ENCODE measurements around the gene MOXD1.
"Not testable (repeated sequence)": the region's sequence is repeated elsewhere in the genome, so short reads cannot be mapped to it uniquely, and the experiment has no call there.

Gene MOXD1

DNA sequence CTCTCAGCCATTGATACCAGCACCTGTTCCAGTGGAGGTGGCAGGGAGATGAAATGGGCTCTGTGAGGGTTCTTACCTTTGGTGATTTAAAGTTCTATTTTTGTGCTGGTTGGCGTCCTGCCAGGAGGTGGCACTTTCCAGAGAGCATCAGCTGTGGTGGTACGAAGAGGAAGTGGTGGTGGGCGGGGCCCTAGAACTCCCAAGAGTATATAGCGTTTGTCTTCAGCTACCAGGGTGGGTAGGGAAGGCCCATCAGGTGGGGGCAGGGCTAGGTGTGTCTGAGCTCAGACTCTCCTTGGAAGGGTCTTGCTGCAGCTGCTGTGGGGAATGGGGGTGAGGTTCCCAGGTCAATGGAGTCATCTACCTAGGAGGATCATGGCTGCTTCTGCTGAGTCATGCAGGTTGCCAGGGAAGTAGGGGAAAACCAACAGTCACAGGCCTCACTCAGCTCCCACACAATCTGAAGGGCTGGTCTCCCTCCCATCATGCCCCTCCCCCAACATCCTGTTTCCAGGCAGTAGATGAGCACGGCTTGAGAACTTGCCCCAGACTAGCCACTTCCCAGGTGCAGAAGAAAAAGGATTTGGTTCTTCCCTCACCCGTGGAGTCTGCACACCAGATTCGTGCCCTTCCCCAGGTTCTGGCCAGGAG, 46.6 kb downstream of the MOXD1 start:
- peak; percentile 5 to 17 for DNase-seq (ENCODE audit: low read depth in 2 of 2)

DNA sequence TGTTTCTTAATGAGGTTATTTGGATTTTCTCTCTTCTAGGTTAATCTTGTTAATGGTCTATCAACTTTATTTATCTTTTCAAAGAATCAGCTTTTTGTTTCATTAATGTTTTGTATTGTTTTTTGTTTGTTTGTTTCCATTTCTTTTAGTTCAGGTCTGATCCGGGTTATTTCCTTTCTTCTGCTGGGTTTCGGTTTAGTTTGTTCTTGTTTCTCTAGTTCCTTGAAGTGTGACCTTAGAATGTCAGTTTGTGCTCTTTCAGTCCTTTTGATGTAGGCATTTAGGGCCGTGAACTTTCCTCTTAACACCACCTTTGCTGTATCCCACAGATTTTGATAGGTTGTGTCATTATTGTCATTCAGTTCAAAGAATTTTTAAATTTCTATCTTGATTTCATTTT, 49.3 kb downstream of the MOXD1 start:
- DNase-seq (ENCODE audit: low read depth in 2 of 2): not testable (repeated sequence)

DNA sequence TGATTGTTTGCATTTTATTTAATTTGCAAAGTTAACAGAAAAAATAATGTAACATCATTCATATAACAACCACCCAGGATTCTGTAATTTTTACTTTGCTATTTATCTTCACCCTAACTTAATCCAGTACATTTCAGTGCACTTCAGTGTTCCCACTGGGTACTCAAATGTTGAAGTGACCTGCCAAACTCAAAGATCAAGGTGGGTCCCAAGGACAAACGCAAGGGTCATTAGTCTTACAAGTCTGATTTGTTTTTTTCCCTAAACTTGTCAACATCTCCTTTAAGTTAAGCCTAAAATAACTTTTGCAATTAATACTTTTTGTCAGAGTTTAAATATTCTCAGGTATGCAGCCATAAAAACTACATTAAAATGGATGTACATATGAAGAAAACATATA, 53.0 kb downstream of the MOXD1 start:
- DNase-seq (ENCODE audit: low read depth in 2 of 2): no peak

DNA sequence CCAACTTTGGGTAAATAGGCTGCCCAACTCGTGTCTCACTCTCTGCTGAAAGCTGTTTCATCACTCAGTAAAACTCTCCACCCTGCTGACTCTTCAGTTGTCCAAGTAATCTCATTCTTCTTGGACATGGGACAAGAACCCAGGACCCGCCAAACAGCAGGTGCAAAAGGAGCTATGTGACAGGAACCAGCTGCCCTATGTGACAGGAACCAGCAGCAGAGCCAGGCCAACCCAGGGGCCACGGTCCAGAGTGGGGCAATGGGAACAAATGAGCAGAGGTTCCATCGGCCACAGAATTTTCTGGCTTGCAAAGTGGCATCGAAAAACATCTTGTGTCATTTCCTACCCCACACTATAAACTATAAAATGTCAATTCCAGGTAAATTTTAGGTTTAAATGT, 56.5 kb downstream of the MOXD1 start:
- DNase-seq (ENCODE audit: low read depth in 2 of 2): no peak

DNA sequence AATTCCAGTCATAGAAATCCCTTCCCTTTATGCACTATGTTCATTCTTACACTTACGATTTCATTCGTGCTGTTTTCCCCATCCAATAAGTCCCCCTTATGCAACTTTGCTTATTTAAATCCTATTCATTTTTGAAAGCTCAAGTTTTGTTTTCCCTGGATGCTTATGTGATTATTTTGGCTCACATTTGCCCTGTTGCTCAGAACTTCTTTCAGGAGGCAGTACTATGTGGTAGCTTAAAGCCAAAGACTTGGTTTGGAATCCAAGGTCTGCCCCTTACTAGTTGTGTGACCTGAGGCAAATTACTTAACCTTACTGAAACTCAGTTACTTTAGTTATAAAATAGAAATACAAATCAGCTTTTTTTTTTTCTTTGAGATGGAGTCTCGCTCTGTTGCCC, 59.6 kb downstream of the MOXD1 start:
- DNase-seq (ENCODE audit: low read depth in 2 of 2): no peak

DNA sequence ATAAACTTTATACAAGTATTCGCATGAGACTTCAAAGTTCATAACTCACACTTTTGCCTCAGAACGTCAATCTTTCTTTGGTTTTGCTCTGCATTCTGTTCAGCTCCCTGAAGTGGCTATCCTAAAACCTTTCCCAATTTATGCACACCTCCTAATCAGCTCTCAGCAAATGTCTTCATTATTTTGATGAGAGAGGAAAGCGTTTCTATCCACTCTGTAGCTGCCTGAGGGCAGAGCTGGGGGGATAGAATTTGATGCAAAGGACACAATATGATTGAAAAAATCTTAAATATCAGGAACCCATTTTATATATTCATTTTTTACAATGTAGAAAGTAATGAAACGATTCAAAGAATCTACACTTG, 66.8 kb downstream of the MOXD1 start:
- no peak for DNase-seq (ENCODE audit: low read depth in 2 of 2)

DNA sequence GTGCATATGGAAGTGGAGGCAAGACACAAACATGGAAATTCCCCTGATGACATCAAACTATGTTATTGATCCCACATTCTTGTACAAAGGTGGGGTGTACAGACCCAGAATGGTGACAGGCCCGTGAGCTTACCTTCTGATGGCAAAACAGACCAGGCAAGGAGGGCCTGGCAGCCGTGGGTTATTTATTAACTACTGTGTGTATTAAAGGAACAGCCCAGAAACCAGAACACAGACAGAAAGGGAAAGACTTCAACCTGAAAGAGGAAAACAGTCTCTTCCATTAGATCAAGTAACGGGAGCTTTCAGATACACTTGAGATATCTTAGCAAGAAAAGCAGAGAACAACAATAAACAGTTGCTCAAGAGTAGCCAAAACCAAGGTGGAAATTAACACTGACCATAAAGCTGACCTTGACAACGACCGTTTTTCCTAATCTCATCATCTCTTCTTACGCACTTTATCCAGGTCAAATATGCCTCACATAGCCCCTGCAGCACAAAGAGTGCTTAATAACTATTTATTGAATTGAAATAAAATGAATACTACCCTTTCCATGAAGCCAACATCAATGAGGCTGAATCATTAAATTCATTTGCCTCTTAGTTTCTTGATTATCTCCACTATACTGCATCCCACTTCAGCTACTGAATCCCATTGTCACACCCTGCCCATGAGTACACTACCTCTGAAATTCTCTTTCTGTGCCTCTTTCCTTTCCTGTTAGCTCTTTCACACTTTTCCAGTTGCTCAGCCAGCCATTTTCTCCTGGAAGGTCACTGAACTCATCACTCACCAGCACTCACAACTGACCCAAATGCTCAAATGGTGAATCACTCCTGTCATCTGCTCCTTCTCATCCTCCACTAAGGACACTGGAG, 67.4 kb downstream of the MOXD1 start:
- DNase-seq (ENCODE audit: low read depth in 2 of 2): no peak

DNA sequence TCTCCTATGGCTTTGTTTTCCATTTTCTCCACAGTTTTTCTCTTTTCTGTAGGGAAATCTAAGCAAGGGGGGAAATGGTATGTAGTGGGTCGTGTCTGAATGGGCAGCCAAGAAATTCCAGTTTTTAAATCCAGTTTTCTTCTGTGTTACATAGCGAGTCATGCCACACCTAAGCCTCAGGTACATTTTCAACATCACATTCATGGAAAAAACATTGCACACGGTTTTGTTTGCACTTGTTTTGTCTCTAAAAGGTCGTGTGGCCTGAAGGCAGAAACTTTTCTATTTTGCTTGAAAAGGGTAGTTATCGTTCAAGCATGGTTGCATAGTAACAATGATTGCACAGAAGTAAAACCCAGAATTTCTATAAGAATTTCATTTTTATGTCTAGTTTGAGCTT, 70.5 kb downstream of the MOXD1 start:
- no peak for DNase-seq (ENCODE audit: low read depth in 2 of 2)

DNA sequence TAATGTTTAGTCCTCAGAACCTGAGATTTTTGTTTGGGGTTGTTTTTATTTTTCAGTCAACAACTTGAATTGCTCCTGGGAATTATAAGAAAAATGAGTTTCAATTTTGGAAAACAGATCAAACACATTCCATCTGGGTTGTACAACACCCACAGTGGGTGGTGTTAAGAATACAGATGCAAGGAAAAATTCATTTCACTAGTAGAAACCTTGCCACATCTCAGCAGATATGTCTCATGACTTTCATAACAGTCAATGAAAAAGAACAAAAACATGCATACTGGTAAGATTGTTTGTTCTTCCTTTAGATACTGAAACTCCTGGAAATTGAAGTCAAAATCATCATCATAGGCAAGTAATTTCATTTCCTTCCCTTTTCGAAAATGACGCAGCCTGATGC, 78.9 kb downstream of the MOXD1 start:
- no peak for DNase-seq (ENCODE audit: low read depth in 2 of 2)

DNA sequence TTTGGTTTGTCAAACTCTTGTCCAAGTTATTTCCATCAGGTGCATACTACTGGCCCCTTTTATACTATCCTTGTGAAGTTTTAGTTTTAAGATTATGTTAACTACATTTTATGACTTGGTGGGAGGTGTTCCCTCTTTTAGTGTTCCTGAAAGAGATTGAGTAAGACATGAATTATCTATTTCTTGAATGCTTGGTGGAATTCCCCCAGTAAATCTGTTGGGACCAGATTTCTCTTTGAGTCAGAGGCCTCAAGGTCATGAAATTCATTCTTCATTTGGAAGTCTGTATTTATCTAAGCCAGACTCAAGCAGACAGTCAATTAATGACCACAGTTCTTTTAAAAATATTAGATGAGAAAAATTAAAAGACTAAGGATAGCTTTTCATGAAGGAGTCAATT, 81.3 kb downstream of the MOXD1 start:
- DNase-seq (ENCODE audit: low read depth in 2 of 2): no peak

DNA sequence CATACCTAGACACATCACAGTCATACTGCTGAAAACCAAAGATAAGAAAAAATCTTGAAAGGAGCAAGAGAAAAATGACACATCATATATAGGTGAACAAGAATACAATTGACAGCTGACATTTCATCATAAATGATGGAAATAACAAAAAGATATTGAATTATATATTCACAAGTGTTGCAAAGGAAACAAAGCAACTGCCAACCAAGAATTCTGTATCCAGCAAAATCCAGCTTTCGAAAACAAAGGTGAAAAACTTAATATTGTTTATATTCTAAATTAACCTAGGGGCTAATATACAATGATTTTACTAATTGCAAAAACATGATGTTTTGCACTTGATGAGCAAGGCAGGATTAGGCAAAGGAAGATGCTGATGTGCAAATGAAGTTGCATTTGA, 84.3 kb downstream of the MOXD1 start:
- DNase-seq (ENCODE audit: low read depth in 2 of 2): no peak

DNA sequence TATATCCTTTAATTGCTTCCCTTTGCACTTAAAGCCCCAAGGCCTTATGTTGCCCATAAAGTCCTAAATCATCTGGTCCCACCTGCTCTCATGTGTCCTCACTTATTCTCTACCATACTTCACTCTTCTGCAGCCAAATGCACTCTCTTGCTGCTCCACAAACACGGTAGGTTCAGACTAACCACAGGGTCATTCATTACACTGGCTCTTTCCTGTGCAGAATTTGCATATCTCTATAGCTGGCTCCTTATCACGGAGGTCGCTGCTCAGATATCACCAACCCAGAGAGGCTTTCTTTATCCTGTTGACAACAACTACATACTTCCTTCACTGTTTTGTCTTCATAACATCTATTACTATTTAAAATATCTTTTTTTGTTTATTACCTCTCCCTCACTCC, 86.8 kb downstream of the MOXD1 start:
- no peak for DNase-seq (ENCODE audit: low read depth in 2 of 2)

DNA sequence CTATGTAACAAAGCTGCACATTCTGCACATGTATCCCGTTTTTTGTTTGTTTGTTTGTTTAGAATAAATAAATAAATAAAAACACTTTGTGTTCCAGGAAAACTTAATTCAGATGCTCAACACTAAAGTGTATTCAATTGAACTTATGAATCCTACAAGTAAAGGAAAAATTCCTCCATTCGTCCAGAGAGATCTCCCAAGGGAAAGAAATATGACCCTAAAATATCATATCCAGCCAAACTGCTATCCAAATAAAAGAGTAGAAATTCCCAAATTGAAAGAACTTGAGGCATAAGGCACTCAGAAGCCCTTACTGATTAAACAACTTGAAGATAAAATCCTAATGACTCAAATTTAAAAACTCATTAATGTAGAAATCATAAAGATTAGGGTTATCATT, 90.4 kb downstream of the MOXD1 start:
- no peak for DNase-seq (ENCODE audit: low read depth in 2 of 2)

DNA sequence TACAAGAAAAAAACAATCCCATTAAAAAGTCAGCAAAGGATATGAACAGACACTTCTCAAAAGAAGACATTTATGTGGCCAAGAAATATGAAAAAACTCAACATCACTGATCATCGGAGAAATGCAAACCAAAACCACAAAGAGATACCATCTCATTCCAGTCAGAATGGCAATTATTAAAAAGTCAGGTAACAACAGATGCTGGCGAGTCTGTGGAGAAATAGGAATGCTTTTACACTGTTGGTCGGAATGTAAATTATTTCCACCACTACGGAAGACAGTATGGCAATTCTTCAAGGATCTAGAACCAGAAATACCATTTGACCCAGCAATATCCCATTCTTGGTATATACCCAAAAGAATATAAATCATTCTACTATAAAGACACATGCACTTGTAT, 91.1 kb downstream of the MOXD1 start:
- not testable (repeated sequence) for DNase-seq (ENCODE audit: low read depth in 2 of 2)

DNA sequence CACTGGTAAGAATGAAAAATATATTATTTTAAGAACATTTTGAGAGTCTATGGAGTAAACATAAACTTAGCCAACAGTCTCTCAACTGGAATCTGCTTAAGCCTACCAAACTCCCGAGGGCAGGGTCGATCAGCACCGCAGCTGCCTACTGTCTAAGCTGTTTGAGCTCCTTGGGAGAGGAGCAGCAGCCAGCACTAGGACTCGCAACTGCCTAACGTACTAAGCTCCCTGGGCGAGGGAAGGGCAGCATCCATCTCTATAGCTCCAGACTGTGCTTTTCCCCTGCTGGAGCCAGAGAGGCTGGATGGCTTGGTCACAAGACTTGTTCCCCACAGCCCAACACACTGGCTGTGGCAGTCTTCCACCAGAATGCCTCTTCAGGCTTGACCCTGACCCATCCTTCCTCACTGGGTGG, 96.4 kb downstream of the MOXD1 start:
- no peak for DNase-seq (ENCODE audit: low read depth in 2 of 2)

DNA sequence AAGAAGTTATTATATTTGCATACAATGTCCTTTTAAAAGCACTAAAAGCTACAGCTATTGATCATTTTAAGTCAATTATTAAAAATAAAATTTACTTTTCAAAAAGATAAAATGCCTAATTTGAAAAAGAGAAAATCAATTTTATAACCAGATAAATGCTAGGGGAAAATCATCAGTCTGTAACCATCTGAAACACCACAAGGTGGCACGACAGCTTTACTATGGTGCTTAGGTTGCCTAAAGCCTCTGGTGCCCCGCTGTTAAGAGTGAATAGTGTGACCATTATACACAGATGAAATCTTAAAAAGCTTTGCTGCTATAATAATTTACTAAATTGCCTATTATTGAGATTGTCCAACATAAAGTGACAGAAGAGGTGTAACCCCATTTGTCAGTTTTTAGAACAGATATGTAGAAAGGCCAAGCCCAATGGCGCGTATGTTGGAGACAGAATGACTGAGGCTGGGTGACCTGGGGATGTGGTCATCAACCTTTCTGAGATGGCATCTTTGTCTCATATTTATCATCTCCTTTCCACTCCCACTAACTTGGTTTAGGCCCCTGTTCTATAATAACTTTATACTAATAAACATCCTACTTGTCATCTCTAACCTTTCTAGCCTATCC, 100.8 kb downstream of the MOXD1 start:
- DNase-seq (ENCODE audit: low read depth in 2 of 2): no peak

DNA sequence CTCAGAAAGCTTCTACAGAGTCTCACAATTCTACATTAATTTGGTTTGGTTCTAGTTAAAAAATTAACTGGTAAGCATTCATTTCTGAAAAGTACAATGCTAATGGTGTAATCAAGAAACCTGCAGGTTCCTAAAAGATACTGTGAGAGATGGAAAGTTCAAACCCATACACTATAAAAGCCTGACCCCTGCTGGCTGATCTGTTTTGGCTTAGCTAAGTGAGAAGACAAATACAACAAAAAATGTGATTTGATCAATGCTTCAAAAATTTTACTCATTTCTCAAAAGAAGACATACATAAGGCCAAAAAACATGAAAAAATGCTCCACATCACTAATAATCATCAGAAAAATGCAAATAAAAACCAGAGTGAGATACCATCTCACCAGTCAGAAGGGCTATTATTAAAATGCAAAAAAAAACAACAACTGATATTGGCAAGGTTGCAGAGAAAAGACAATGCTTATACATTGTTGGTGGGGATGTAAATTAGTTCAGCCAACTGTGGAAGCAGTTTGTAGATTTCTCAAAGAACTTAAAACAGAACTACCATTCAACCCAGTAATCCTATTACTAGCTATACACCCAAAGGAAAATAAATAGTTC, 102.8 kb downstream of the MOXD1 start:
- peak in 1 of 2 donors; percentile 21 for DNase-seq (ENCODE audit: low read depth in 2 of 2)

DNA sequence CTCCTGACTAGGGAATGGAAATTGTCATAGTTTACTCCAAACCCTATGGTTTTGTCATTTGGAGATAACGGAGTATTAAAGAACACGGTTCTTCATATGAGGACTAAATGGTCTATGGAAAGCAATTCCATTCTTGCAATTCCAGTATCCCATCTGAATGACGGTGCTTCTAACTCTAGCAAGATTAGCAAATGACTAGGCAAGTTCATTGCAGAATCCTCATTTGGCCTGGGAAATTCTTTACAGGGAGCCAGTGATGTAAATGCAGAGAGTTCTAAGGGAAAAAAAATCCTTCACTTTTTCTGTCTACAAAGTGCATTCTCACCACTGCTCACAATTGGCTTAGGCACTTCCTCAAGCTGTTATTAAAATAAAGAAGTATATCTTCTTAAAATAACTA, 111.5 kb downstream of the MOXD1 start:
- no peak for DNase-seq (ENCODE audit: low read depth in 2 of 2)

DNA sequence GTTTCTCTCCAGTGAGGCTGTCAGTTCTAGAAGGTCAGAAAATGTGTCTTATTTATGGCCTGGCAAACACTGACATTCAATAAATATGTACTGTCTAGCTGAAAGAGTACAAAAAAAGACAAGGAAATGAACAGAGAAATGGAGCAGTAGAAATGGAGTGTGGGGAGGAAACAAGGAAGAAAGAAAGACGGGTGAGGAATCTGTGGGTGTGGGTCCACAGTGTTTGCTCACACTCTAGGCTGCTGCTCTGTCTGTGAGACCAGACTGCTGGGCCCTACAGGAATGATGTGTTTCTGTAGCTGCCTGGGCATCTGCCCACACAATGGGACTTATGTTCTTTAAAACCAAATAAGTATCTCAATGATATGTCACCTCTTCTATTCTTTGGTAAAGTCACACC, 114.2 kb downstream of the MOXD1 start:
- no peak for DNase-seq (ENCODE audit: low read depth in 2 of 2)

DNA sequence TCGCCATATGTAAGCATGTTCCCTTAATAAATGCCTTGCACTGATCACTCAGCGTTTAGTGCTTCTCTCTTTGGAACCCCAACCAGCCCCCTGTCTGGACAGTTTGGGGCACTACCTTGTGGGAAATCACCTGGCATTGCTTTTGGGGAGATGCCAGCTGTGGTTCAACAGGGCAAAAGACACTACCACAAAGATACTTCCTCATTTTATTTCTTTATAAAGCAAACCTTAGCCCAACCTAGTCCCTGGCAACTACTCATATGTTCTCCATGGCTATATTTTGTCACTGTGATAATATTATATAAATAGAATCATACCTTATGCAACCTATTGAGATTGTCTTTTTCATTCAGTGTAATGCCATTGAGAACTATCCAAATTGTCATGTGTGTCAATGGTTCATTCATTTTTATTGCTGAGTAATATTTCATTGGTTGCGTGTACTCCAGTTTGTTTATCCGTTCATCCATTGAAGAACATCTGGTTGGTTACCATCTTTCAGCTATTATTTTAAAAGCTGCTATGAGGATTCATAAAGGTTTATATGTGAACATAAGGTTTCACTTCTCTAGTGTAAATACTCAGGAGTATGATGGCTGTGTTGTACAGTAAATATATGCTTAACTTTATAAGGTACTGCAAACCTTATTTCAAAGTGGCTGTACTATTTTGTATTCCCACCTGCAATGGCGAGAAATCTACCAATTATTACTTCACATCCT, 114.8 kb downstream of the MOXD1 start:
- DNase-seq (ENCODE audit: low read depth in 2 of 2): no peak

DNA sequence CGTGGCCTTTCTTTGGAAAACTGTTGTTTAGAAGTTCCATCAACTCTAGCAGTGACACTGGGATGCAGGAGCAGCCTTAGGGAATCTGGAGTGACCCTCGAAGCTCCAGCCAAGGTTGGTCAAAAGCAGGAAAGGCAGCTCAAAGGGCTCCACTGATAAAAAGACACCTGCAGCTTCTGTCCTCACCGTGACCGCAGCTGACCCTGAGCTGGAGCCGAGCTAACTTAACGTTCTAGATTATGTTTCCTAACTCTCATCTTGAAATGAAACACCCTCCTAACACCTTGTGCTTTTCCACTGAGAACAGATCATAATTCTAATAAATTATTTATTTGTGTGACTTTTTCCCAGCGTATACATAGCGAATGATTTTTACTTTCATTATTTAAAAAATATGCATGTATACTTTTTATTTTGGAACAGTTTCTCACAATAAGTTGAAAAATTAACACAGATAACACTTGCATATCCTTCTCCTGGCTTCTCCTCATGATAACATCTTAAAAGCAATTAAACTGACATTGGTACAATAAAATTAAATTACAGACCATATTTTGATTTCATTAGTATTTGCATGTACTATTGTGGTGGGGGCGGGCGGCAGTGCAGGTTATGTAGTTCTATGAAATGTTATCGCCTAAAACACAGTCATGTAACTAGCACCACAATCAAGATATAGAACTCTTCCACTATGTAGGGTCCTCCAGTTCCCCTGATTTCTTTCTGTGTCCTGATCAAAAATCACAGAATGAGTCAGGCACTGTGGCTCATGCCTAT, 116.1 kb downstream of the MOXD1 start:
- no peak for DNase-seq (ENCODE audit: low read depth in 2 of 2)

Data from stimulated activated CD8-positive, alpha-beta memory T cell treated with anti-CD3 and anti-CD28 coated beads, Interleukin-2, amount 100 ng/mL, for 48 hours (primary cell).